HepG2 (cell line): Measurements from ENCODE around the gene DPH7.

Source experiments
- CTCF ChIP-seq: sonication (generic); formaldehyde crosslinking; IDR thresholded peaks from 2 replicates; pipeline ENCODE4 v1.5.0; 2020; ENCODE audit warnings: mild to moderate bottlenecking, missing genetic modification reagents, moderate library complexity
- TF ChIP-seq, protein P1 (sequence below): IDR thresholded peaks from 2 replicates; pipeline ENCODE4 v1.6.1; 2016; ENCODE audit warnings: low read depth, borderline replicate concordance

- TF ChIP-seq CTCF: no peak
- TF ChIP-seq, protein P1, sequence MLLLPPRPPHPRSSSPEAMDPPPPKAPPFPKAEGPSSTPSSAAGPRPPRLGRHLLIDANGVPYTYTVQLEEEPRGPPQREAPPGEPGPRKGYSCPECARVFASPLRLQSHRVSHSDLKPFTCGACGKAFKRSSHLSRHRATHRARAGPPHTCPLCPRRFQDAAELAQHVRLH (CRISPR knock-in tag): no peak
These were observed 2.9 kb upstream of the DPH7 start for GRCh38 chr9:137581361-137582285.
